NB4 (cell line): ENCODE results near the gene COX8A.

Experiments used
- DNase-seq: peaks from one replicate; pipeline ENCODE4 v3.0.0; 2010; ENCODE audit warnings: low read depth
- H3K4me3 ChIP-seq: one replicate; pipeline ENCODE4 v1.5.1; 2011; ENCODE audit warnings: mild to moderate bottlenecking, low read depth, low read length, moderate library complexity
- MYC ChIP-seq: IDR thresholded peaks from 2 replicates; pipeline ENCODE4 v1.6.1; 2011; ENCODE audit warnings: low read depth, low read length
- POLR2A ChIP-seq: IDR thresholded peaks from 2 replicates; pipeline ENCODE4 v1.6.1; 2011; ENCODE audit warnings: mild to moderate bottlenecking; ENCODE audit not compliant: insufficient read length; ENCODE audit errors: extremely low read depth
- TF ChIP-seq, protein P1 (sequence below): IDR thresholded peaks from 2 replicates; pipeline ENCODE4 v1.6.1; 2011; ENCODE audit warnings: low read depth, low read length
- TF ChIP-seq, protein P2 (sequence below): IDR thresholded peaks from one replicate; pipeline ENCODE4 v1.5.1; 2012; ENCODE audit warnings: low read depth, low read length

Gene COX8A

DNA sequence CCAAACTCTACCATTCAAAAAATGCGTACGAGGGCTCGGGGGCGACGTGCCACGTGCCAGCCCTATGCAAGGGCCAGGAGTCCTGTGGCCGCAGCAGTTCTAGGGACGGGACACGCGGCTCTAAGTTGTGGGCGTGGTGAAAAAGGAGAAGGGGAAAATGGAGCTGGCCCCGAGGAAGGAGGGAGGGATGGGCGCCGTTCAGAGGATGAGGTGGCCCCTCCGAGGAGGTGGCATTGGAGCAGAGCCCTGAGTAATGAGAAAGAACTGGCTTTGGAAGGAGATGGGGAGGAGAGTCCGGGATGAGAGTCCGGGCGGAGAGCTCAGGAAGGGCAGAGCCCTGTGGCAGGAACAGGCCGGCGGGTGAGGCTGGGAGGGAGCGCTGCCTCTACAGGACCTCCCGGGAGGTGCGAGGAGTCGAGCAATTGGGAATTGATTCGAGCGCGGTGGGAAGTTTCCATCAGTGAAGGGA is 32.8 kb downstream of the COX8A start:
- H3K4me3 ChIP-seq: no peak overlapping the region
- no peak for DNase-seq
- TF ChIP-seq, protein P1, sequence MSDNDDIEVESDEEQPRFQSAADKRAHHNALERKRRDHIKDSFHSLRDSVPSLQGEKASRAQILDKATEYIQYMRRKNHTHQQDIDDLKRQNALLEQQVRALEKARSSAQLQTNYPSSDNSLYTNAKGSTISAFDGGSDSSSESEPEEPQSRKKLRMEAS: no peak
- TF ChIP-seq, protein P2, sequence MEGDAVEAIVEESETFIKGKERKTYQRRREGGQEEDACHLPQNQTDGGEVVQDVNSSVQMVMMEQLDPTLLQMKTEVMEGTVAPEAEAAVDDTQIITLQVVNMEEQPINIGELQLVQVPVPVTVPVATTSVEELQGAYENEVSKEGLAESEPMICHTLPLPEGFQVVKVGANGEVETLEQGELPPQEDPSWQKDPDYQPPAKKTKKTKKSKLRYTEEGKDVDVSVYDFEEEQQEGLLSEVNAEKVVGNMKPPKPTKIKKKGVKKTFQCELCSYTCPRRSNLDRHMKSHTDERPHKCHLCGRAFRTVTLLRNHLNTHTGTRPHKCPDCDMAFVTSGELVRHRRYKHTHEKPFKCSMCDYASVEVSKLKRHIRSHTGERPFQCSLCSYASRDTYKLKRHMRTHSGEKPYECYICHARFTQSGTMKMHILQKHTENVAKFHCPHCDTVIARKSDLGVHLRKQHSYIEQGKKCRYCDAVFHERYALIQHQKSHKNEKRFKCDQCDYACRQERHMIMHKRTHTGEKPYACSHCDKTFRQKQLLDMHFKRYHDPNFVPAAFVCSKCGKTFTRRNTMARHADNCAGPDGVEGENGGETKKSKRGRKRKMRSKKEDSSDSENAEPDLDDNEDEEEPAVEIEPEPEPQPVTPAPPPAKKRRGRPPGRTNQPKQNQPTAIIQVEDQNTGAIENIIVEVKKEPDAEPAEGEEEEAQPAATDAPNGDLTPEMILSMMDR: no peak
- no peak for TF ChIP-seq POLR2A
- no peak for TF ChIP-seq MYC

DNA sequence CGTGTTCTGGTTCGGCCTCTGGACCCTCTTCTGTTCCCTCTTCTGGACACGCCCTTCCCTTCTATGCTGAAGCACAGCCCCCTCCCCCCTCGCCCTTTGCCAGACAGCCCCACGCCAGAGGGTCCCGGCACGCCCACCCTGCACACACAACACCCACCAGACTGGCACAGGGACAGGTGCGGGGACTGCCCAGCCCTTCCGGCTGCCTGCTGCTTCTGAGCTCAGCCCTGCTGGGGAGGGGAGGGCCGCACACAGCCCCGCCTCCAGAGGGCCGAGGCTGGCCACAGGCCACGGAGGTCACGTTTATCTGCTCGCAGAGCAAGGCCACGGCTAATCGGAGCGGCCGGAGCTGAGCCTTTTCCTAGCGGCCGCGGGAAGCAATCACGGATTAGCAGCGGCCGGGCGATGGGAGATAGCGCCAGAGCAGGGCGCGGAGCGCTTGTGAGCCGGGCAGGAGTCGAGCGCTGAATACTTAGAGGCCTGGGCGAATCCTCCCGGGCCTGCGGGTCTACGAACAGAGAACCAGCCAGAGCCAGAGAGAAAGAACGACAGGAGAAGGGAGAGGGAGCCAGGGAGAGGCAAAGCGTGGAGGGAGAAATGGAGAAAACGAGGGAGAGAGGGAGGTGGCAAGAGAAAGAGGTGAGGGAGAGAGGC is 33.3 kb downstream of the COX8A start:
- no peak for TF ChIP-seq MYC
- TF ChIP-seq, protein P2: no peak
- DNase-seq: no peak
- H3K4me3 ChIP-seq: no peak overlapping the region

DNA sequence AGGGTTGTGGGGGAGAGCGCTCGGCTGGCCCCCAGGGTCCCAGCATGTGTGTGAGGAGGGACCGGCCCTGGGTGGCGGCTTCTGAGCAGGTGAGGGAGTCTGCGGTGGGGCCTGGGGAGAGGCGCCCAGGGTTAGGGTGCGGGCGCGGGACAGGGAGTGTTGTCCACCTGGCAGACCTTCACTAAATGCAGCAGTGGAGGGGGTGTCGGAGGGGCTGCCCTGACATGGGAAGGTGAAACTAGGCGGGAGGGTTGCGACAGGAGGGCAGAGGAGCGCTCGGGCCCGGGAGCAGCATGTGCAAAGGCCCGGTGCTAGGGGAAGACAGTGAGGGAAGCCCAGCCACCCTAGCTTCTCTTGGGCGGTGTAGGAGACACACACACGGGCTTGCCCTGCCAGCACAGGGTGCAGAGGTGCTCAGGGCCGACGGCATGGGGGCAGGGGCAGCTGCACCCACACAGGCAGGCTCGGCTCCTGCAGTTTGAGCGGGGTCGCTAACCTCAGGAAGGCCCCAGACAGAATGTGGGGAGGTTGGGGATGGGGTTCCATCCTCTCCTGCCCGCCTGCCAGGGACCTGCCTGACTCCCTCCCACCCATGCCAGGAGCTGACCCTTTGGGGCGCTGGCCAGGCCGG is 34.0 kb downstream of the COX8A start:
- TF ChIP-seq, protein P1: no peak
- no peak for TF ChIP-seq MYC
- TF ChIP-seq POLR2A: no peak
- TF ChIP-seq, protein P2: no peak
- no peak for DNase-seq
- H3K4me3 ChIP-seq: no peak overlapping the region

DNA sequence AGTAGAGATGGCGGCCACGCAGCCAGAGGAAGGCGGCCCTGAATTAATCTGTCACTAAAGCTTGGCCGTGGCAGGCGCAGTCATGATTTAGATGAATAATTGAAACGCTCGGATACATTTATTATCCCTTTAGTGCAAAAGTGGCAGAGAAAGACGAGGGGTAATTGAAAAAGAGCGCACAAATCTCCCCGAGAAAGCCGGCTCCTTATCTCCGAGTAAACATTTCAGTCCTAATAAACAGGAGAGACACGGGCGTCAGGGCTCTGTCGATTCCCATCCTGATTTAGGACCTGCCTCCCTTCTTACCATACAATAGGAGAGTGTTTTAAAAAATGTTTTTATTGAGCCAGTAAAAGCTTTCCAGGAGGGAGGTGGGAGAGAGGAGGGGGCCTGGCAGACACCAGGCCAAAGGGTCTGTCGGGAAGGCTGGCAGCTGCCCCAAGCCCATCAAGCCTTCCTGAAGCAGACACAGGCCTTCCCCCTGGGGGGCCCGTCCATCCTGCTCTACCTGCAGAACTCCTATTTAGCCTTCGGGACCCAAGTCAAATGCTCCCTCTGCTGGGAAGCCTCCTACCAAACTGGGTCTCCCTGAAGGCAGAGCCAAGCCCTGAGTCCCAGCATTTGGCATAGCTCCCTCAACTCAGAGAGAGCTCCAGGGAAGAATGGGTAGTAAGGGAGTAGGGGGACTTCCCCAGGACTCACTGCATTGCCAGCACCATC is 34.7 kb downstream of the COX8A start:
- H3K4me3 ChIP-seq: no peak overlapping the region
- DNase-seq: no peak
- TF ChIP-seq, protein P2: no peak
- TF ChIP-seq POLR2A: no peak
- TF ChIP-seq, protein P1: no peak
- no peak for TF ChIP-seq MYC

DNA sequence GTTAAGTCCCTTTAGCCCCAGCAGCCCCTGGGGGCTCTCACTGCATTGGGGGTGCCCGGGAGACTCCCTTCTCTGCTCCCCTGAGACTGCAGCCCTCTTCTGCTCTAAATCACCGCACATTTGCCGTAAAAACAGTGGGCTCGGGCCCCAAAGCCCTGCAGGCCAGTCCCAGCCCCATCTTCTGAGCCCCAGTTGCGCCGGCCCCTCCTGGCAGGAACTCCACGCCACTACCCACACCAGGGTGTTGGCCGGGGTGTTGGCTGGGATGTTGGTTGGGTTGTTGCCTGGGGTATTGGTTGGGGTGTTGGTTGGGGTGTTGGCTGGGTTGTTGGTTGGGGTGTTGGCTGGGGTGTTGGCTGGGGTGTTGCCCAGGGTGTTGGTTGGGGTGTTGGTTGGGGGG is 35.3 kb downstream of the COX8A start:
- no peak overlapping the region for H3K4me3 ChIP-seq
- TF ChIP-seq MYC: no peak
- TF ChIP-seq, protein P2: no peak
- TF ChIP-seq POLR2A: no peak
- TF ChIP-seq, protein P1: no peak
- no peak for DNase-seq
